GM13976 (cell line): Measurements from ENCODE around the gene KRT37.
"Not testable (repeated sequence)": the region's sequence is repeated elsewhere in the genome, so short reads cannot be mapped to it uniquely, and the experiment has no call there.

Experiments
- DNase-seq: peaks from one replicate; pipeline ENCODE4 v3.0.0; 2012; ENCODE audit warnings: low spot score
- CTCF ChIP-seq: IDR thresholded peaks from 2 replicates; pipeline ENCODE4 v1.5.1; 2012; ENCODE audit warnings: borderline replicate concordance, mild to moderate bottlenecking; ENCODE audit not compliant: insufficient read depth; ENCODE audit errors: extremely low read depth, missing control alignments, control extremely low read depth
- in situ Hi-C: fragments of 300-500 bp; cut with MboI; formaldehyde crosslinking; loops from one replicate; pipeline ENCODE4 v1.12.0; 2022; ENCODE audit warnings: low sequenced_read_pairs, mixed read lengths, inconsistent platforms; ENCODE audit not compliant: unreplicated experiment

The KRT37 gene

GRCh38 chr17:41403404-41404023 is 20.9 kb downstream of the KRT37 start:
- no peak for DNase-seq
- in situ Hi-C loops: no loop called here
- no peak for TF ChIP-seq CTCF

GRCh38 chr17:41402161-41402560 is 22.2 kb downstream of the KRT37 start:
- no peak for DNase-seq
- in situ Hi-C loops: no loop called here
- no peak for TF ChIP-seq CTCF

GRCh38 chr17:41396996-41397660 is 27.3 kb downstream of the KRT37 start, which contains the start of gene KRT31:
Gene KRT31, minus strand, starts transcription at chr17:41397608. Its CDS starts 69 bp downstream, at chr17:41397539.
- TF ChIP-seq CTCF: no peak
- in situ Hi-C loops: no loop called here
- no peak for DNase-seq

- no peak for TF ChIP-seq CTCF
- DNase-seq: no peak
- in situ Hi-C loops: no loop called here
These were observed 28.0 kb downstream of the KRT37 start for GRCh38 chr17:41396340-41396739.

GRCh38 chr17:41395611-41396010 is 28.8 kb downstream of the KRT37 start:
- DNase-seq: no peak
- no peak for TF ChIP-seq CTCF
- in situ Hi-C loops: no loop called here

- DNase-seq, in situ Hi-C loops: not testable (repeated sequence)
These were observed 29.3 kb downstream of the KRT37 start for GRCh38 chr17:41395044-41395443.

- no peak for DNase-seq
- in situ Hi-C loops: no loop called here
- TF ChIP-seq CTCF: no peak
These were observed 30.0 kb downstream of the KRT37 start for GRCh38 chr17:41394254-41394996.
